ENCODE measurements around the gene PTPDC1. TPM values are rescaled to one million over a fixed set of nuclear protein-coding genes. Genes with fewer than 3 reads are reported as not detected.

Gene PTPDC1
- 3.9 TPM for total RNA-seq

GRCh38 chr9:94084314-94084713, at the start of gene PTPDC1:
Gene PTPDC1 (plus strand): TSS chr9:94084464. CDS start chr9:94084531, 67 bp downstream.
- H3K4me3 ChIP-seq (ENCODE audit: low read length), result no peak within 1 kb of the TSS
- no peaks in the 10 kb centered on the region for H3K9me3 ChIP-seq (ENCODE audit: low read depth, low read length)
- H3K4me1 ChIP-seq (ENCODE audit: insufficient read depth, low read length), result no peaks in the 10 kb centered on the region
- no peaks in the 10 kb centered on the region for H3K27me3 ChIP-seq (ENCODE audit: insufficient read depth, low read length)

- Histone ChIP-seq H3K4me3 (ENCODE audit: low read length) (no peak overlapping the region), H3K27me3 (ENCODE audit: insufficient read depth, low read length) (no peaks in the 10 kb centered on the region), H3K9me3 (ENCODE audit: low read depth, low read length) (no peaks in the 10 kb centered on the region), H3K4me1 (ENCODE audit: insufficient read depth, low read length) (peaks cover 13% of the 10 kb centered on the region)
These were observed 49.8 kb upstream of the PTPDC1 start for GRCh38 chr9:94034511-94034910.

- Histone ChIP-seq H3K4me3 (ENCODE audit: low read length) (no peak overlapping the region), H3K4me1 (ENCODE audit: insufficient read depth, low read length) (no peaks in the 10 kb centered on the region), H3K27me3 (ENCODE audit: insufficient read depth, low read length) (no peaks in the 10 kb centered on the region), H3K9me3 (ENCODE audit: low read depth, low read length) (no peaks in the 10 kb centered on the region)
These were observed 44.5 kb upstream of the PTPDC1 start for GRCh38 chr9:94039786-94040185.

GRCh38 chr9:94042516-94043360, 41.5 kb upstream of the PTPDC1 start:
- Histone ChIP-seq H3K9me3 (ENCODE audit: low read depth, low read length) (no peaks in the 10 kb centered on the region), H3K4me3 (ENCODE audit: low read length) (no peak overlapping the region), H3K4me1 (ENCODE audit: insufficient read depth, low read length) (no peaks in the 10 kb centered on the region), H3K27me3 (ENCODE audit: insufficient read depth, low read length) (no peaks in the 10 kb centered on the region)

GRCh38 chr9:94054716-94055115, 29.5 kb upstream of the PTPDC1 start:
- Histone ChIP-seq H3K4me3 (ENCODE audit: low read length) (no peak overlapping the region), H3K9me3 (ENCODE audit: low read depth, low read length) (no peaks in the 10 kb centered on the region), H3K4me1 (ENCODE audit: insufficient read depth, low read length) (no peaks in the 10 kb centered on the region), H3K27me3 (ENCODE audit: insufficient read depth, low read length) (no peaks in the 10 kb centered on the region)

GRCh38 chr9:94056442-94056974, 27.8 kb upstream of the PTPDC1 start:
- Histone ChIP-seq H3K4me3 (ENCODE audit: low read length) (no peak overlapping the region), H3K9me3 (ENCODE audit: low read depth, low read length) (no peaks in the 10 kb centered on the region), H3K4me1 (ENCODE audit: insufficient read depth, low read length) (no peaks in the 10 kb centered on the region), H3K27me3 (ENCODE audit: insufficient read depth, low read length) (no peaks in the 10 kb centered on the region)

GRCh38 chr9:94057918-94058317, 26.3 kb upstream of the PTPDC1 start:
- Histone ChIP-seq H3K9me3 (ENCODE audit: low read depth, low read length) (peaks cover 4% of the 10 kb centered on the region), H3K4me3 (ENCODE audit: low read length) (no peak overlapping the region), H3K4me1 (ENCODE audit: insufficient read depth, low read length) (no peaks in the 10 kb centered on the region), H3K27me3 (ENCODE audit: insufficient read depth, low read length) (no peaks in the 10 kb centered on the region)

- no peak overlapping the region for H3K4me3 ChIP-seq (ENCODE audit: low read length)
- H3K4me1 ChIP-seq (ENCODE audit: insufficient read depth, low read length), result no peaks in the 10 kb centered on the region
- peaks cover 4% of the 10 kb centered on the region for H3K9me3 ChIP-seq (ENCODE audit: low read depth, low read length)
- H3K27me3 ChIP-seq (ENCODE audit: insufficient read depth, low read length), result no peaks in the 10 kb centered on the region
These were observed 22.4 kb upstream of the PTPDC1 start for GRCh38 chr9:94061864-94062263.

GRCh38 chr9:94065535-94065961, 18.7 kb upstream of the PTPDC1 start:
- Histone ChIP-seq H3K4me1 (ENCODE audit: insufficient read depth, low read length) (no peaks in the 10 kb centered on the region), H3K9me3 (ENCODE audit: low read depth, low read length) (peaks cover 4% of the 10 kb centered on the region), H3K27me3 (ENCODE audit: insufficient read depth, low read length) (no peaks in the 10 kb centered on the region), H3K4me3 (ENCODE audit: low read length) (no peak overlapping the region)

GRCh38 chr9:94068257-94068656, 16.0 kb upstream of the PTPDC1 start:
- no peaks in the 10 kb centered on the region for H3K27me3 ChIP-seq (ENCODE audit: insufficient read depth, low read length)
- no peak overlapping the region for H3K4me3 ChIP-seq (ENCODE audit: low read length)
- no peaks in the 10 kb centered on the region for H3K9me3 ChIP-seq (ENCODE audit: low read depth, low read length)
- H3K4me1 ChIP-seq (ENCODE audit: insufficient read depth, low read length), result no peaks in the 10 kb centered on the region

GRCh38 chr9:94076557-94076956, 7.7 kb upstream of the PTPDC1 start:
- H3K27me3 ChIP-seq (ENCODE audit: insufficient read depth, low read length), result no peaks in the 10 kb centered on the region
- H3K4me3 ChIP-seq (ENCODE audit: low read length), result no peak overlapping the region
- H3K4me1 ChIP-seq (ENCODE audit: insufficient read depth, low read length), result no peaks in the 10 kb centered on the region
- H3K9me3 ChIP-seq (ENCODE audit: low read depth, low read length), result no peaks in the 10 kb centered on the region

- no peak overlapping the region for H3K4me3 ChIP-seq (ENCODE audit: low read length)
- H3K9me3 ChIP-seq (ENCODE audit: low read depth, low read length), result no peaks in the 10 kb centered on the region
- H3K27me3 ChIP-seq (ENCODE audit: insufficient read depth, low read length), result no peaks in the 10 kb centered on the region
- H3K4me1 ChIP-seq (ENCODE audit: insufficient read depth, low read length), result no peaks in the 10 kb centered on the region
These were observed 6.2 kb upstream of the PTPDC1 start for GRCh38 chr9:94078086-94078485.

GRCh38 chr9:94079236-94079635, 5.0 kb upstream of the PTPDC1 start:
- no peak overlapping the region for H3K4me3 ChIP-seq (ENCODE audit: low read length)
- no peaks in the 10 kb centered on the region for H3K9me3 ChIP-seq (ENCODE audit: low read depth, low read length)
- no peaks in the 10 kb centered on the region for H3K27me3 ChIP-seq (ENCODE audit: insufficient read depth, low read length)
- no peaks in the 10 kb centered on the region for H3K4me1 ChIP-seq (ENCODE audit: insufficient read depth, low read length)

GRCh38 chr9:94080249-94080648, 4.0 kb upstream of the PTPDC1 start:
- Histone ChIP-seq H3K27me3 (ENCODE audit: insufficient read depth, low read length) (no peaks in the 10 kb centered on the region), H3K9me3 (ENCODE audit: low read depth, low read length) (no peaks in the 10 kb centered on the region), H3K4me1 (ENCODE audit: insufficient read depth, low read length) (no peaks in the 10 kb centered on the region), H3K4me3 (ENCODE audit: low read length) (no peak overlapping the region)

- Histone ChIP-seq H3K4me3 (ENCODE audit: low read length) (no peak overlapping the region), H3K4me1 (ENCODE audit: insufficient read depth, low read length) (no peaks in the 10 kb centered on the region), H3K9me3 (ENCODE audit: low read depth, low read length) (no peaks in the 10 kb centered on the region), H3K27me3 (ENCODE audit: insufficient read depth, low read length) (no peaks in the 10 kb centered on the region)
These were observed 2.8 kb upstream of the PTPDC1 start for GRCh38 chr9:94081435-94081834.
